IPS DF 19.7 (cell line): ENCODE measurements around the gene NYAP1.

ENCODE experiments used
- DNase-seq: peaks from one replicate; pipeline ENCODE4 v3.0.0-alpha.2; 2013; ENCODE audit warnings: low read depth, low spot score

NYAP1 gene

DNA sequence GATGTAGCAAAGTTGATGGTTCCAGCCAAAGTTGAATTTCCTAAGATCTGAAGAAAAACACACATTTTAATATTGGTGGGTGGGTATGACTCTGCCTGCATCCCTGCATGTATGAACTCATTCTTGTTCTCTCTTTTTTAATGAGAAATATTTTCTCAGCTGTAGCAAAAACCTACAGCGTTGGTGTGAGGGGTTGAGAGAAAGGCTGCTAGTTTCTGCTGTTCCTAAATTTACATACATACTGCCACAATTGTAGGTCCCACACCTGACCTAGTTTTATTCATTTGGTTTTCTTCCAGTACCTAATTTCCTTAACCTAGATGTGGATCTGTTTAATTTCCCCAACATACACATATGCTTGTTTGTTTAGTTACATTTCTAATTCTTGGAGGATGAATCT lies 59.9 kb downstream of the NYAP1 start:
- no peak for DNase-seq

DNA sequence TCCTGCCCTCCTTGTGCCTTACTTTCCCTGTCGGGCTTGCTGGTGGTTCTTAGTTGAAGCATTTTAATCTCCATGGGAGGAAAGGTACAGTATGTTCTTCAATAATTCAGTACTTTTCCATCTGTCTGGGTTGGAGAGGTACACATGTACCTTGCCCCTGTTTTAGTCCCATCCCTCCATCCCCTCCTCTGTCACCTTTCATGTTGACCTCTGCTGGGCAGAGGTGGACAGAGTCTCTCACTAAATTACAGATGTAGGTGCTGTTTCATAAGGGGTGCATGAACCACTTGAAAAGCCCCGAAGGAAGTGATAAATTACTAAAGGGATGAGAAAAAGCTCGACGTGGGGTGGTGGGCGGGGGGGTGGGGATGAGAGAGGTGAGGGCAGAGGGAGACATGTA lies 60.7 kb downstream of the NYAP1 start:
- no peak for DNase-seq
